GM19328 (cell line): ENCODE results near the gene PYGM.

ENCODE experiments used
- ATAC-seq: cut with Tn5 transposase; IDR thresholded peaks from one replicate; pipeline ENCODE4 v1.9.1; 2021; ENCODE audit warnings: mild to moderate bottlenecking, moderate library complexity; ENCODE audit not compliant: unreplicated experiment

PYGM gene

DNA sequence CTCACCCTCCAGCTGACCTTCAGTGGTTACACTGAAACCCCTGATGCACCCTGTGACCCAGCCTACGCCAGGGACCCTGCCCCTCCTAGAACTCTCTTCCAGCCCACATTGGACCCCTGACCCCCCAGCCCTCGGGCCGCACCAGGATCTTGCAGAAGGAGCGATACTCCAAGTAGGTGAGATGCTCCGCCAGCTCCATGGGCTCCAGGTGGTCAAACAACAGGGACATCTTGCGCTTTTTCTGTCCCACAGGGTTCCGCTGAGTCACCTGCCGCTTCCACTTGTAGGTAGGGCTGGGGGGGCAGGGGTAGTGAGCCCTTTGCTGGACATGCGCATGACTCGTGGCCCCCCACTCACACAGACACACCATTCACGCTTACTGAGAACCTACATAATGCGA, 19.9 kb downstream of the PYGM start:
- no peak for ATAC-seq

- no peak for ATAC-seq
Observed at GRCh38 chr11:64736654-64737053, 23.1 kb downstream of the PYGM start.

DNA sequence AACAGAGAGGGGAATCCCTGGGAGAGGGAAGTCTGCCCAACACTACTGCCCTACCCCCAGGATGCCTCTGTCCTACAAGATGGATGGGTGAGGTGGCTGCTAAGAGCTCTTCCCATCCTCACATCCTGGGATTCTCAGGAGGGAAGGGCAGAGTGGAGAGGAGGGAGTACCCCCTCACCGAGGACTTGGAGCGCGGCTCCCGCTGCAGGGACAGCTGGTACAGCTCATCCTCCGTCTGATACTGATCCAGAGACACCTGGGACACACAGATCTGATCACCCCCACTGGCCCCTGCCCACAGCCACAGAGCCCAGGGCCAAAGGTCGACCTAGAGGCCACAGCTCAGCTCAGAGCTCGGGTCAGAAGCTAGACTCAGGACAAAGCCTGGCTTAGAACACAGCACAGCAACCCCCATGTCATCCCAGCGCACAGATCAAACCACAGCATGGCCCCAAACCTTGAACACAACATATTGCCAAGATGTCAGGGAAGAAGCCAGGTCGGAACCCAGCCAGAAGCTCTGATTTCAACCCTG, 24.0 kb downstream of the PYGM start:
- ATAC-seq, result no peak

- ATAC-seq, result no peak
Observed at GRCh38 chr11:64734811-64735724, 24.7 kb downstream of the PYGM start.

GRCh38 chr11:64731601-64732000, 28.2 kb downstream of the PYGM start:
- no peak for ATAC-seq

- ATAC-seq, result no peak
Observed at GRCh38 chr11:64729851-64730382, 29.9 kb downstream of the PYGM start.

- no peak for ATAC-seq
Observed at GRCh38 chr11:64728757-64729365, 30.9 kb downstream of the PYGM start.

GRCh38 chr11:64726867-64727530, 32.8 kb downstream of the PYGM start:
- ATAC-seq, result no peak

- ATAC-seq, result no peak
Observed at GRCh38 chr11:64726211-64726641, 33.5 kb downstream of the PYGM start.

DNA sequence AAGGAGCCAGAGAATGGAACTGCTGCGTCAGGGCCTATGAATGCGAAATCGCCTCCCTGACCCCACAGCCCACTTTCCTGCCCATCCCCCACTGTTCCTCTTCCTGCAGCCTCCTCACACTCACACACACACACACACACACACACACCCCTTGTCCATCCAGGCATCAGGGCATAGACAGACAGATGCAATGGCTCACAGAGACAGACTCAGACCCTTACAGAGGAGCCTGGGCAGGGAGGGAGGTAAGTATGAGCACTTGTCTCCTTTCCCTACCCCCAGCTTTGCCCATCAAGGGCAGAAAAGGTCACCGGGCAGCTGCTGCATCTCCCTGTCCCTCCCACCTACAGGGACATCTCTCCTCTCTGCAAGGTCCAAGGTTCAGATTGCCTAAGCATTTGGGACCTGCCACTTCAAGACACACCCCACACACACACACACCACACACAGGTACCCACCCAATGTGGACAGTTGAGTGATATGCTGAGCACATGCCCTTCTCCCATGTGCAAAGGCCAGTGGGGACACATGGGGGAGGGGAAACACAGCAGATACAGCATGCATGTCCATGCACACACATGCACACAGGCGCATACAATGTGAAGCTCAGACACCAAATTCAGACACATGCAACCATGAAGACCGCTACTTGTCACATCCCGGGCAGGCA, 34.8 kb downstream of the PYGM start:
- ATAC-seq, result no peak

DNA sequence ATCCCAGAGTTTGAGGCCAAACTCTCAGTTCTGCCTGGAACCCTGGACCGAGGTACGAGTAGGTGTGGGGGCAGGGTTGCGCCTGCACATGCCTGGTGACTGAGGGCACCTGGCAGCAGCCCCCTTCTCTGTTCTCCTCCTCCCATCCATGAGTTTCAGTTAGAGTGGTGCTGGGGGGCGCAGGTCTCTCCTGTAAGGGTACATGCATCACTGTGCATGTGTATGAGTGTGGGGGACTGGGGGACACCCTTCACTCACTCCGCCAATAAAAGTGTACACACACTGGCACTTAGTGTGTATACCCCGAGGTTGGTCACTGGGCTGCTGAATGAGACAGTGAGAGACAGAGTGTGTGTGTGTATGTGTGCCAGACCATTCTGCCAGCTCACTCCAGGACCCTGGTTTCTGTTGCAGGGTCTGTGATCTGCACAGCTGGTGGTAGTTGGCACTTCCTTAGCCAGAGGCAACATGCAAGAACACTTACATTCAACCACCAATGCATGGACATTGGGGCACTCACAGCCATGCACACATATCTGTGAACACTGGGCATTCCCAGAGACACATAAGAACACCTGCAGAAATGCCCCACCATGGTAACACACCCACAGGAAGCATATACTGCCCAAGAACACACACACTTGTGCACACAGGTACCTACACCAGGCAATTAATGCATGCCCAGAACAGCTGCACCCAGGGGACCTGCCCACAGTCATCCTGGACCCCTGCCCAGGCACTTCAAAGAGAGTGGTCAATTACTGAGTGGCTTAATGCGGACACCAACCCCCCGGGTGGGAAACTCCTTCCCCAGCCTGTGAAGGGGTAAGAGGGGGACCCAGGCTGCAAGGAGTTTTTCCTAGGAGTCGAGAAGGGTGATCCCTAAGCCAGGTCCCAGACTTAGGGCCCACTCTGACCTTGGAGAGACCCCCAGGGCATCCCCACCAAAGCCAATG, 35.6 kb downstream of the PYGM start:
- ATAC-seq, result no peak

DNA sequence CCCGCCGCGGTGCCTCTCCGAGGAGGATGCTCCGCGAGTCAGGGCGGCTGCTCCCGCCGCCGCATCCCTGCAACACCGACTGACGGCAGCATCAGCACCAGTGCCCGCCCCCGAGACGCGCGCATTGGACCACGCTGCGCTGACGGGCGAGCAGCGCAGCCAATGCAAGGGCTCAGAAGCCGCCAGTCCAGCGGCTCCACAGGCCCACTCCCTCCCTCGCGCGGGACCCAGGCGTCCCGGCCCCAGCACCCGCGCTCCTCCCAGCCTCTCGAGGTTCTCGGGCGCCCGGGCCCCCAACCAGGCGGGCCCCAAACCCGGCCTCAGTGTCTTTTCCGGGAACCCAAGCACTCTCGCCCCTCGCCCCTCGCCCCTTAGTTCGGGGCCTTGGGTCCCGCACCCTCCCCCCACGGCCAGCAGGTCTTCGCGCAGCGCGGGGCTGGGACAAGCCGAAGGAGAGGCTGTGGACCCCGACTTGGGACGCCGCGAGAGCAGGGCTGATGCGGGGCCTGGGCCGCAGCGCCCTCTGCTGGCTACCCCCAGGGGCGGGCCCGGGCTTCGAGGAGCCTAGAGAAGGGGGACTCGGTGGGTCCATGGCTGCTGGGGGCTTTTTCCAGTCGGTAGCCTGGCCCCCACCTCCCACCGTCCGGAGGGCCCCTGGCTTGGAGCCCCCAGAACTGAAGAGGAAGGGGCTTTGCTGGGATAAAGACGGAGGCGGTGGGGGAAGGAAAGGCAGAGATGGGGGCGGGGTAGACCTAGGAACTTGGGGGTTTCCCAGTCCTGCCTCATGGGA, 36.5 kb downstream of the PYGM start, which contains the start of gene NRXN2:
Gene NRXN2 (minus strand): TSS at position 81 of the 790 bp plus-strand sequence. CDS start 9,498 bp downstream, outside the sequence.
- ATAC-seq, result peak; percentile 76

DNA sequence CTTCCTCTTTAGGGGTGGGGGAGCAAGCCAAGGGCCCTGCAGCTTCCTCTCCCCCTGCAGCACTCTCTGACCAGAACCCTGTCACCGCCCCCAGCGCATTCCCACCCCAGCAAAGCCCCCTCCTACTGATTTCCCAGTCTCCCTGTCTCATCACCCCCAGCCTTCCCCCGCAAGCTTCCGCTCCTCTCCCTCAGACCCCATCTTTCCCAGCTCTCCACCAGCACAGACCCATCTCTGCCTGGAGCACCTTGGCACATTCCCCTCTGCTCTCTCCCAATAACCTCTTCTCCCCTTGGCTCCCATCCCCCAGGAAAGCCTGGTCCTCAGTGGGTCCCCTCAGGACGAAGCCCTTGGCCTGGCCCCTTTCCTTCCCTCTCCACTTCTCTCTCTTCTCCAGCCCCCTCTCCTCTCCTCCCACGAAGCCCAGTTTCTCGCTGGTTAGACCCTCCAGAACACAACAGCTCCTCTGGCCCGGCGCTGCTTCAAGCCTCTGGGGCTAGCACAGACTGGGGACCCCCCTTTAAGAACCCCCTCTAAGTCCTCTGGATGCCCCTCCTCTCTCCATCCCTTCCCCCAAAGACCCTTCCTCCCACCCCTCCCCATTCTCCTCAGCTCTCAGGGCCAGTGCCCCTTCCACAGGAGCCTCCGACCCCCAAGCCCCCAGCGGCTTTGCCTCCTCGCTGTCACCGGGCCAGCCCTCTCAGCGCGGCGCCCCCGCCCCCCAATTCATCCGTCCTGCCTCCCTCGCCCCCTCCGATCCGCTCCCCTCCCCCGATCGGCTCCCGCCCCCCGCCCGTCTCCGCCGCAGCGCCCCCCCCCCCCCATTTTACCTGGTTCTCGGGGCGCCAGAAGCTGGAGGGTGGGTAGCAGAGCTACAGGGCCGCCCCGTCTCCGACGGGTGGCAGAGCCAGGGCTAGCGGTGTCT, 37.4 kb downstream of the PYGM start:
- ATAC-seq, result no peak

- no peak for ATAC-seq
Observed at GRCh38 chr11:64721359-64721699, 38.4 kb downstream of the PYGM start.

DNA sequence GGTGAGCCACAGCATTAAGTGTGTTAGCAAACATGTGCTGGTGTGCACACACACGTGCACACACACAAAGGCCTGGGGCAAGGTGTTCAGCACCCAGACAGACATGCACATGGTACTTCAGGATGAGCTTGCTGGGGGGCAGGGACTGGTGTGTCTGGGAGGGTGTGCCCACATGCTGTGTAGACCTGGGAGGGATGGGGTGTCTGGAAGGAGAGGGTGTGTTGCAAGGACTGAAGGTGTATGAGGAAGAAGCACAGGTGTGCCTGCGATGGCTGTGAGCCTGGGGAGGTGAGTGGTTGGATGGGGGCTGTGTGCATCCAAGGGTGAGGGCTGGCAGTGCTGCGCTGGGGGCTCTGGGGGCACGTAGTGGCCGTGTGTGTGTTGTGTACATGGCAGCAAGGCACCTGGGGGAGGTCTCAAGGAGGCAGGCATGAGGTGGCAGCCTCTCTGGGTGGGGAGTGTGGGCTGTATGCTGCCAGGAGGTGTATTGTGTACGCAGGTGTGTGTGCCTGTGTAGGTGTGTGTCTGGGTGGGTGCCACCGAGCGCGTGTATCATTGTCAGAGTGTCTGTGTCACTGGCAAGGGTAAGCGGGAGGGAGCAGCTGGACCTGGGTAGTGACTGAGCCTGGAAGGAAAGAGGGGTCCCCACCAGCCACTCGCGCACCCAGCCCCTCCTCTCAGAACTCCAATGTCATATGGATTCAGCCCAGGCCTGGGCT, 39.0 kb downstream of the PYGM start:
- no peak for ATAC-seq

GRCh38 chr11:64720167-64720566, 39.6 kb downstream of the PYGM start:
- ATAC-seq, result no peak

- no peak for ATAC-seq
Observed at GRCh38 chr11:64719406-64719805, 40.4 kb downstream of the PYGM start.
